WERI-Rb-1 (cell line): ENCODE results near the gene STARD8.
"Not testable (repeated sequence)": the region's sequence is repeated elsewhere in the genome, so short reads cannot be mapped to it uniquely, and the experiment has no call there.

Experiments used
- DNase-seq: peaks from one replicate; pipeline ENCODE4 v3.0.0-alpha.2; 2020
- H3K27ac ChIP-seq: fragments of 250-450 bp; sonication (Bioruptor Pico); 2 replicates; pipeline ENCODE4 v1.5.1; 2020; ENCODE audit warnings: mild to moderate bottlenecking, moderate library complexity
- H3K27me3 ChIP-seq: fragments of 250-450 bp; sonication (Bioruptor Pico); 2 replicates; pipeline ENCODE4 v1.5.1; 2021; ENCODE audit warnings: mild to moderate bottlenecking, low read depth, moderate library complexity; ENCODE audit not compliant: insufficient read depth, severe bottlenecking
- H3K36me3 ChIP-seq: fragments of 250-450 bp; sonication (Bioruptor Pico); 2 replicates; pipeline ENCODE4 v1.5.1; 2020; ENCODE audit warnings: mild to moderate bottlenecking, moderate library complexity
- H3K4me3 ChIP-seq: 2 replicates; pipeline ENCODE4 v1.5.1; 2011; ENCODE audit warnings: low read depth, mild to moderate bottlenecking, control low read depth, low read length
- H3K9me3 ChIP-seq: fragments of 250-450 bp; sonication (Bioruptor Pico); 2 replicates; pipeline ENCODE4 v1.5.1; 2021; ENCODE audit warnings: mild to moderate bottlenecking, moderate library complexity; ENCODE audit not compliant: severe bottlenecking
- CTCF ChIP-seq: IDR thresholded peaks from 2 replicates; pipeline ENCODE4 v1.5.1; 2011; ENCODE audit warnings: low read depth, mild to moderate bottlenecking, control low read depth, inconsistent platforms, low read length

The STARD8 gene

GRCh38 chrX:68684919-68685304 lies 37.4 kb downstream of the STARD8 start:
- no peaks in the 10 kb centered on the region for H3K9me3 ChIP-seq
- TF ChIP-seq CTCF: no peak
- no peaks in the 10 kb centered on the region for H3K36me3 ChIP-seq
- peaks cover 32% of the 10 kb centered on the region for H3K27me3 ChIP-seq
- no peak for DNase-seq
- H3K27ac ChIP-seq: no peak overlapping the region
- H3K4me3 ChIP-seq: no peak overlapping the region

GRCh38 chrX:68685685-68686084 lies 38.2 kb downstream of the STARD8 start:
- H3K4me3 ChIP-seq: no peak overlapping the region
- no peak overlapping the region for H3K27ac ChIP-seq
- 0 out of 2 replicates have a peak, but pooled peaks have one; percentile 4 for TF ChIP-seq CTCF
- DNase-seq: no peak
- H3K27me3 ChIP-seq: peaks cover 32% of the 10 kb centered on the region
- H3K9me3 ChIP-seq: no peaks in the 10 kb centered on the region
- H3K36me3 ChIP-seq: no peaks in the 10 kb centered on the region

- no peak for TF ChIP-seq CTCF
- H3K4me3 ChIP-seq: peak overlapping the region; percentile 34
- no peak overlapping the region for H3K27ac ChIP-seq
- H3K36me3 ChIP-seq: no peaks in the 10 kb centered on the region
- no peaks in the 10 kb centered on the region for H3K9me3 ChIP-seq
- DNase-seq: peak; percentile 17
- peaks cover 30% of the 10 kb centered on the region for H3K27me3 ChIP-seq
Measured at GRCh38 chrX:68686097-68686977, 38.9 kb downstream of the STARD8 start.

GRCh38 chrX:68688931-68689330 lies 41.5 kb downstream of the STARD8 start:
- H3K4me3 ChIP-seq, H3K36me3 ChIP-seq, H3K9me3 ChIP-seq, H3K27ac ChIP-seq, DNase-seq: not testable (repeated sequence)
- peaks cover 44% of the 10 kb centered on the region for H3K27me3 ChIP-seq

- Histone ChIP-seq H3K9me3 (no peaks in the 10 kb centered on the region), H3K27me3 (peaks cover 38% of the 10 kb centered on the region), H3K36me3 (no peaks in the 10 kb centered on the region), H3K4me3 (no peak overlapping the region), H3K27ac (no peak overlapping the region)
- TF ChIP-seq CTCF: no peak
- no peak for DNase-seq
Measured at GRCh38 chrX:68690936-68691501, 43.6 kb downstream of the STARD8 start.

GRCh38 chrX:68691921-68692320 lies 44.5 kb downstream of the STARD8 start:
- Histone ChIP-seq H3K9me3 (no peaks in the 10 kb centered on the region), H3K27ac (no peak overlapping the region), H3K27me3 (peaks cover 34% of the 10 kb centered on the region), H3K4me3 (no peak overlapping the region), H3K36me3 (no peaks in the 10 kb centered on the region)
- DNase-seq: no peak
- TF ChIP-seq CTCF: no peak
